SH-SY5Y (cell line): ENCODE results near the gene MTARC2.

Experiments used
- GATA2 ChIP-seq: IDR thresholded peaks from 2 replicates; pipeline ENCODE4 v1.6.1; 2011; ENCODE audit warnings: mild to moderate bottlenecking, low read depth, low read length
- GATA3 ChIP-seq: IDR thresholded peaks from 2 replicates; pipeline ENCODE4 v1.6.1; 2011; ENCODE audit warnings: low read depth, mild to moderate bottlenecking, low read length, moderate library complexity

- TF ChIP-seq GATA2 (no peak), GATA3 (no peak)
These were observed 41.6 kb upstream of the MTARC2 start for GRCh38 chr1:220706480-220706879.
